ENCODE measurements around the gene DMD. TPM values are rescaled to one million over a fixed set of nuclear protein-coding genes. Genes with fewer than 3 reads are reported as not detected.
A peak's percentile ranks its signal among the peaks of the same experiment; 100 is the strongest.

DMD gene
- polyA plus RNA-seq, 3 donors, result 17.3 to 18.8 (median 18.0) TPM

DNA sequence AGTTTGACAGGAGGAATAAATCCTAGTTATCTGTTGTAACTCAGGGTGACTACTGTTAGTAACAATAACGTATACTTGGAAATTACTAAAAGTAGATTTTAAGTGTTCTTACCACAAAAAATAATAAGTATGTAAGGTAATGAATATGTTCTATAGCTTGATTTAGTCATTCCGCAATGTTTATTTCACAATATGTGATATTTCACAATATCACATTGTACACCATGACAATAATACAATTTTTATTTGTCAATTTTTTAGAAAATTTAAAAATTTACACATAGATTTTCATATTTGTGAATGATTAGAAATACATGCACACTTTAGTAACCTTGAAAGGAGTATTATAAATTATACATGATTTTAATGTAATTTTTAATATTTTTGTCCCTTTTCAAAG, 1326.8 kb downstream of the DMD start:
- DNase-seq (ENCODE audit: extremely low read depth in 1 of 11, low read depth in 9 of 11, low spot score in 4 of 11), result no peak

DNA sequence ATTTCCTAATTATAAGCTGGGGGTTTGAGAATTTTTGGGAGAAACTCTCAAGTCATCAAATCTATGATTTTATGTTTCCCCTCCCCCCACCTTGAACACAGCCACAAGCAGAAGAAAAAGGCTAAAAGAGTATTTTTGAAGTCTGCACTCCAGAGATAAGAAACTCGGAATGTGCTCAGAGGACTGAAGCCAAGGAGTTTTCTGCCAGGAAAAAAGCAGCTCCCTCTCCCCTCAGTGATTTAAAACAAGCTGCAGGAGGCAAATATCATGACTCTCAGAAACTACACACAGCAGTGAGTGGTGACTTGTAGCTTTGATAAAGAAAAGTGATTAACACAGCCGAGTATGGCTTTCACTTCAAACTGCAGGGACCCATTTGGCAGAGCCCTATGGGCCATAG, 1339.3 kb downstream of the DMD start:
- DNase-seq (ENCODE audit: extremely low read depth in 1 of 11, low read depth in 9 of 11, low spot score in 4 of 11), result peak in 3 of 11 donors; percentile 5 to 15 (median 6)

DNA sequence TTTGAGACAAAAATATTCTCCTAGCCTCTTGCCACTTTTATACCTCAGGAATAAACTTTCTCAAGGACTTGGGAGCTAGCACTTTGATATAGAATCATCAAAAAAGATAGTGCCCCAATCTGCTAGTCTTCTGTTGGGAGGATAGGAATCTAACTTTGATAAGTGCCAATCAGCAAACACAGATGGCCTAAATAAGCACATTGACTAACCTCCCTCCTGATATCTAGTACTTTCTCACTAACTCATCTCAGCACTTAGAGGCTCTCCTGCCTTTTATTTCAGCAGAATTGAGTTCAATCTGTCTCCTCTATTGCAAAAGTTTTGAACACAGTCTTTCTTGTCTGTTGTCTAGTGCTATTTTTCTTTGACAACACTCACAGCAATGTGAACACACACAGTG, 1341.1 kb downstream of the DMD start:
- no peak for DNase-seq (ENCODE audit: extremely low read depth in 1 of 11, low read depth in 9 of 11, low spot score in 4 of 11)

DNA sequence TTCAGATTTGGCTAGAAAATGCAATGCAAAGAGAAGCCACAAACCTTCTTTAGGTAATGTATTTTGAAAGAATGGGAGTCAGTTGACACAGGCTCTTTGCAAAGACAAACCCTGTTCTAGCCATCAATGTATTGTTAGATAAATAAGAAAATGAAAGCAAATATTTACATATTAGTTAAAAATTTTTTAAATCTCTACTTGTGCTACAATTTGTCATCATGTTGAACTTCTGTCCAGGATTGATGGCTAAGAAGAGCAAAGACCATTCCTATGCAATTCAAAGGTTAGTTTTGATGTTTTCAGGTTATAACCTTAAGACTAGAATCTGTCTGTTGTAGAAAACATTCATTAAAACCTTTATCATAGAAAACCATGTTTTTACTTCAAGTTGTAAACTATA, 1350.7 kb downstream of the DMD start:
- no peak for DNase-seq (ENCODE audit: extremely low read depth in 1 of 11, low read depth in 9 of 11, low spot score in 4 of 11)

DNA sequence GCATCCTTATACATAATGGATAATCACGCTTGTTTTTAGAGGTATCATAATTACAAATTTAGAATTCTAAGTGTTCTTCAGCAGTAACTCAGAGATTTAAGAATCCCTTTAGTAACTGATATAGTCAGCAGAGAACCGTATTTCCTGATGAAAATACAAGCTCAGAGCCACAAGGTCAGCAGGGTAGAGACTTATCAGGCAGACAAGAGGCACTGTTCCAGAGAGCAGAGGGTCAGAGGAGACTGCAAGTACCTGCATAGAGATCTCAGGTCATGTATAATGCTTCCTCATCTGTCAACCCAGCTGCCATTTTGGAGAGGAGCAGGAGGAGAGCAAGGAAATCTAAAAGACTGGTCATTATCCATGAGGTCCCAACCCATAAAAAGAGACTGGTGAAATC, 1352.4 kb downstream of the DMD start:
- DNase-seq (ENCODE audit: extremely low read depth in 1 of 11, low read depth in 9 of 11, low spot score in 4 of 11), result no peak

DNA sequence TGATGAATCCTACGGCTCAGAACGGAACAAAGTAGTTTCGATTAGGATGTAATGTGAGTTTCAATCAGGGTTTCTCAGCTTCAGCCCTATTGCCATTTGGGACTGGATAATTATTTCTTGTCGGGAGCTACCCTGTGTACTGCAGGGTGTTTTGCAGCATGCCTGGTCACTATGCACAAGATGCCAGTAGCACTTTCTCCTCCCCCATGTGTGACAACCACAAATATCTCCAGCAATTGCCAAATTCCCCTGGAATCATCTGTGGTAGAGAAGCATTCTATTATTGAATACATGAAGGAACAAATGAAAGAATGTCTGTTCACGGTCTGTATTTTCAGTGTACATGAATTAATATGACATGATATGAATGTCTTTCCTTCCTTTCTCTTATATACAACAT, 1356.6 kb downstream of the DMD start:
- DNase-seq (ENCODE audit: extremely low read depth in 1 of 11, low read depth in 9 of 11, low spot score in 4 of 11), result no peak

DNA sequence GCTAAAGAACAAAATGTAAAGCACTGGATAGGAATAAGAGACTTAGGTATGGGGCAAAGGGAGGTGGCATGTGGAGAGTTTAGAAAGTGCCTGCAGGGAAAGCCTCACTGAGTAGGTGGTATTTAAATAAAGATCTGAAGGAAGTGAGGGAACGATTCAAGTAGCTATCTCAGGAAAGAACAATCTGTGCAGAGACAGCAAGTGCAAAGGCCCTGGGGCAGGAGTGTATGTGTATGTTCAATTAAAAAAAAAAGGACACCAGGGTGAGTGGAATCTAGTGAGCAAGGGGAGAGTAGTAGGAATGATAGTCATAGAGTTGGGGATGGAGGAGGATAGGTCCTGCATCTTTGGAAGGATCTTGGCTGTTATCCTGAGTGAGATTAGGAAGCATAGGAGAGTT, 1359.6 kb downstream of the DMD start:
- DNase-seq (ENCODE audit: extremely low read depth in 1 of 11, low read depth in 9 of 11, low spot score in 4 of 11), result no peak

DNA sequence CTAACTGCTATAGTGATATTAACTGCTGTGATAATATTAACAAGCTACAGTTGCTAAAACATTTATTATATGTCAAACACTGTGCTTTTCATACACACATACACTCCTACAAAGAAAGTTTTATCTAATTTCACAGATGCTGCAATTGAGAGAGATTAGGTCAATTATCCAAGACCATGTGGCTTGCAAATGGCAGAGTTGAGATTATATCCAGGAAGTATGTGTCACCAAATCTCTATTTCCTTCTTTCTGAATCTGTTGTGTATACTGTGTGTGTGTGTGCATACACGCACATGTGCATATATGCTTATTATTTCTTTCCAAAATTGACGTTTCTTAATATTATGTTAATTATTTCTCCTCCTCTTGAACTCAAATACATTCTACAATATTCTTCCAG, 1363.6 kb downstream of the DMD start:
- no peak for DNase-seq (ENCODE audit: extremely low read depth in 1 of 11, low read depth in 9 of 11, low spot score in 4 of 11)

DNA sequence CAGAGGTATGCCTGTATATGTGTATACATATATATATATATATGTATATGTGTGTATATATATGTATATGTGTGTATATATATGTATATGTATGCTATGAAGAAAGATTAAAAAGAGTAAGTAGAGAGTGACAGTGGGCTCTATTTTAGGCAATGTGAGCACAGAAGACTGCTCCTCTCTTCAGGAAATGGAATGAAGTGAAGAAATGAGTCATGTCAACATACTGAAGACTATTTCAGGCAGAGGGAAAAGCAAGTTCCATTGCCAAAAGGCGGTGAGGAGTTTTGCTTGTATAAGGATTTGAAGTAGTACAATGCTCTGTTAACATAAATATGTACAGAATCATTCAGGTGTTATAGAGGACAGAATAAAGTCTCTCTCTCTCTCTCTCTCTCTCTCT, 1366.3 kb downstream of the DMD start:
- no peak for DNase-seq (ENCODE audit: extremely low read depth in 1 of 11, low read depth in 9 of 11, low spot score in 4 of 11)

DNA sequence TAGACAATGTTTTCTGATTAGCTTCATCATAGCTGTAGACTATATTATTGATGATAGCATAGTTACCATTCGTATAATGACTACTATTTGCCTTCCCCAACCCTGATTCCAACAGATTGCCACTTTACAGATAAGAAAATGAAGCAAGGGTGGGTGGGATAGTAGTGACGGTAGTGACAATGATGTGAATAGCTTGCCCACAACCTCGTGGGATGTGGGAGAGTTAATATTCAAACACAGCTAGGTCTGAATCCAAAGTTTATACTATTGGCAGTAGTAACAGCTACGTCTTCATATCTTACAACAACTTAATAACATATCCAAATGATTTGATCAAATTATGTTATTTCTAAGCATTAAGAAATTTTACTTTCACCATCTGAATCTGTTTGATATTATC, 1372.7 kb downstream of the DMD start:
- DNase-seq (ENCODE audit: extremely low read depth in 1 of 11, low read depth in 9 of 11, low spot score in 4 of 11), result no peak

DNA sequence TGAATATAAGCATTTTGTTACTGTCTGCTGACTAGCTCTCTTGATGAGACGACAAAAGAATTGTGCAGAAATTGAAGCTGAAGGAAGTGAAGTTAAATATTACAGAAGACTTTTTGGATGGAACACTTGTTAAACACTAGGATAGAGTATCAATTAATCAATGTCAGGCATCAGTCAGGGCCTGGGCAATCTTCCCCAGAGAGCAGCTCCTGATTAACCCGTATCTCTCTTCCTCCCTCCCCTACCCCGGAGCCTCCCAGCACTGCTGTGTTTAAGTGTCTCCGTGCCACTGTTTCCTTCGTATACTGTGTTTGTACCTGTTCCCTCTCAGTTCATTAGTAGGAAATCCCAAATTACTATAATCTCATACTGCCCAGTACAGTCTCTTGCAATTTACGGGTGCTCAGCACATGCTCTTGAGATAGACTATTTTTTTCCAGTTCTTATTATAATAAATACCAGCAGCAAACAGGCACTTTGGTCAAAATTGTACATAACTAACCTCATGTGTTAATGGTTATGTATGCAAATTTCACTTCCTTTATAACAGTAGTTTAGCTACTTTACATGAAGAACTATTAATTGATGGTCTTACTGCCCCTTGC, 1373.8 kb downstream of the DMD start:
- no peak for DNase-seq (ENCODE audit: extremely low read depth in 1 of 11, low read depth in 9 of 11, low spot score in 4 of 11)

DNA sequence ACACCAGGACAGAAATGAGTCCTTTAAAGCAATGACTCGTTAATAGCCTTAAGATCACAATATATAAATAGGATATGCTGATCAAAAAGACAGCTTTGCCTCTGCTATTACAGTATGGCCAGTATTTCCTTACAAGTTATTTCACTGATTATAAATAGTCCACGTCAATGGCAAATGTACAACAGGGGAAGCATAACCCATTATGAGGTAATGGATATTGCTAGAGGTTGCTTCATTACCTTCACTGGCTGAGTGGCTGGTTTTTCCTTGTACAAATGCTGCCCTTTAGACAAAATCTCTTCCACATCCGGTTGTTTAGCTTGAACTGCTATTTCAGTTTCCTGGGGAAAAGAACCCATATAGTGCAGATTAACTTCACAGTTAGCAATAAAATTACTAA, 1374.9 kb downstream of the DMD start:
- no peak for DNase-seq (ENCODE audit: extremely low read depth in 1 of 11, low read depth in 9 of 11, low spot score in 4 of 11)

DNA sequence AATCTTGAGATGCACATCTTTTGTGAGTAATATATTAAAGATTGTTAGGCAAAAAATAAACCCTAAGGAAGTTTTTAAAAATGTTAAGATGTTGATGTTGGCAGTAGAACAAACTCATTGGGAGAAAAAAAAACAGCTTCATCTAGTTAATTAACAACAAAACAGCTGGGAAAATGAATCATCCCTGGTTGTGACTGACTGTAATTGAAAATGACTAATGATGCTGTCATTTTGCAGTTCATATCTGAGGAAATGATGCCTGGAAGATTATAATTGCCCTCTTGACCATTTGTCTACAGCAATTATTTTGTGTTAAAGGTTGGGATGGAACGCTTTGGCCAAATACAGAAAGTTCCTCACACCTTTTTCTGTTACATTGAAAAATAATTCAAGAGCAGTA, 1379.1 kb downstream of the DMD start:
- DNase-seq (ENCODE audit: extremely low read depth in 1 of 11, low read depth in 9 of 11, low spot score in 4 of 11), result no peak

DNA sequence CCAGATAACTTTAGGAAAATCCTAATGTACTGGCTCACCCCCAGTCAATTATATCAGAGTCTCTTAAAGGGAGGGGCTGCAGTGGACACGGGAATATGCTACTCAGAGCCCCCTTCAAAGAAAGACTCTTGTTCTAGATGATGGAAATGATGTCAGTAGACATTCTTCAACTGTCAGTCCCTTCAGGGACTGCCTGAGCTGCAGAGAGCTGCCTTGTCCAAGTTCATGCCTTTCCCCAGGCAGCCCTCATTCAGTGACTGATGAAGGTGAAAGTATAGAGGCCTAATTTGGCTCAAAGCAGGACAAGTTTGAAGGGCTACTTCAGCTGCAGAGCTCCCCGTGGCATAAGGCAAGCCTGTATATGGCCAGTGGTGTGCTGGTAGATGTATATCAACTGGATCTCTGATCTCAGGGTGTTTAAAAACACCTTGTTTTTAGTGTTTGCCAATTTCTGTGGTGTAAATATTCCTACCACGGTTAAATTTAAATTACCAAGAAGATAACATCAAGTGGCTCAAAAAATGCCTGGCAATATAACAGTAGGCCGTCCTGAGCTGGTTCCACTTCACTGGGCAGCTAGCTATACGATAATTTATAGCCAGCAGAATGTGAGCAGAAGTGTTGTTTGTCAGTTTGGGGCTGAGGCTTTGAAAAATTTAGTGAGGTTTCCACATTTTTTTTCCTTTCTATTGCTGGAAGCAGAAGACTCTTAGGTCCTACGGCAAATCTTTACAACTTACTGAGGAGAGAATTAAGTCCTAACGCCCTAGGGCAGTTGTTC, 1390.7 kb downstream of the DMD start:
- DNase-seq (ENCODE audit: extremely low read depth in 1 of 11, low read depth in 9 of 11, low spot score in 4 of 11), result no peak

DNA sequence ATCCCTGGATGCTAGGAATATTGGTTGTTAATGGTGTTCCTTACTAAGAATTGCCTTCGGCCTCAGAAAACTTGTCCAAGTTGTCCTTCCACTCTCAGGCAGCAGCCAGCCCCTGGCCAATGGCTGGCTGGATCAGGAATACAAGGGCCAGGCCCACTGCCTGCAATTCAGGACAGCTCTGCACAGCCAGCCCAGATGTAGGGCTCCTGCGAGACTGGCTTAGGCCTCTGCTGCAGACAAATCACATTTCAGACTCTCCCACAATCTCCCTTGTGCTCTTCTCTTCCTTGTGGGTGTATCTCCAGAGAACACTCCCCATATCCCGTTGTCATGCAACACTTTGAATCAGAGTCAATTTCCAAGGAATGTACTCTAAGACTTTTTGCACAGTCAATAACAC, 1391.9 kb downstream of the DMD start:
- no peak for DNase-seq (ENCODE audit: extremely low read depth in 1 of 11, low read depth in 9 of 11, low spot score in 4 of 11)

DNA sequence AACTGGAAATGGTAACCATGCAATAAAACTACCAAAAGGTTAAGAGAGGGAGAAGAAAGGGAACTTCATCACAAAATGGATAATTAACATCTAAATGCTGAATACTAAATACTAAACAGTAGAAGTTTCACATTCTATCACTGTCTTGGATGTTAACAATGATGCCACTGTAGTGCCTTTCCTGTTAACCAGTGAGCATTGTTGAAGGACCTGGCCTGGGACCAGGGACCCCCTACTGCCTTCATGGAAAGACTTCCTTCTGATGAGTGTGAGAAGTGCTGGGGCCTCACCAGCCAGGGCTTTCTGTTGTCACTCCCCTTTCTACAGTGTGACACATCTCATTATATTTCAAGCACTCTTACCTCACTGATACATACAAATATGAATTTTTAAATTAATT, 1400.2 kb downstream of the DMD start:
- no peak for DNase-seq (ENCODE audit: extremely low read depth in 1 of 11, low read depth in 9 of 11, low spot score in 4 of 11)

DNA sequence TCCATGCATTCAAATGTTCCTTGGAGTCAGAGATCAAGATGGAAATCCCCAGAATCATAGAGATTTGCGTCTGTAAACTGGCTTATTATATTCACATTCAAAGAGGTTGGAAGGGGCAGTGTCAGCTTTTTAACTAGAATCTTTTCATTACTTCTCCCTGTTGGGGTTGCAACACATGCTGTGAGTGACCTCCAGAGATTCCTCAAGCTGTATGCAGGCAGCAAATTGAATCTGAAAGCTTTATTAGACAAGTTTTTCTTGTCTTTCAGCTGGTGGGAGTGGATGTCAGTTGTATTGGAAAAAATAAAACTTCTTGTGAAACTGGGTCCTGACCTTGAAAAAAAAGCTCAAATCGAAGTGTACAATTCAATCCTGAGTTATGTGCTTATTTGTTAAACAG, 1403.0 kb downstream of the DMD start:
- no peak for DNase-seq (ENCODE audit: extremely low read depth in 1 of 11, low read depth in 9 of 11, low spot score in 4 of 11)

DNA sequence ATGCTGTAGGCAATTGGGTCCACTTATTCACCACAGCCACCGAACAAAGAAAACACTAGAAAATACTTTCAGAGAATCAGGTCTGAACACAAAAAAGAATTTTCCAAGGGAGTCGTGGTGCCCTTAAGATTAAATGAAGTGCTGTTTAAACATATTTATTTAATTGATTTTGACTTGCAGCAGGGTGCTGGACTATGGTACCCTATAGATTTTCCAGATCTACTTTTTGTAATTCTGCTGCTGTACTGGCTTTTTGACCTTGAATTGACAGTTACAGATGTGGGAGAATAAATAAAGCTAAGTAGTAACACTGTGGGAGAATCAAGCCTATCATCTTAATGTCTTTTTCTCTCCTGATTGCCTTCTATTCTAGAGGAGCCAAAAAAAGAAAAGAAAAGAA, 1404.2 kb downstream of the DMD start:
- DNase-seq (ENCODE audit: extremely low read depth in 1 of 11, low read depth in 9 of 11, low spot score in 4 of 11), result no peak

DNA sequence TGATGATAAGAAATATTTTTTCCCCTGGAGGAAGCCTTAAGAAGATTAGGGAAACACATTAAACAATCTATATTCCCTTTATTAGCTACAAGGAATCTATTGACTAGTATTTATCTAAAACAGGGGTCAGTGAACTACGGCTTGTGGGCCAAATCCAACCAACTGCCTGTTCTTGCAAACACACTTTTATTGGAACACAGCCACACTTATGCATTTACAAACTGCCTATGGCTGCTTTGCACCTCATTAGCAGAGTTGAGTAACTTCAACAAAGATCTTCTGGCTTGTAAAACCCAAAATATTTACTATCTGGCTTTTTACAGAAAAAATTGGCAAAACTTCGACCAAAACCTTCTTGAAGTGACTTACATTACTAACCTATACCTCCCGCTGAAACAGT, 1405.6 kb downstream of the DMD start:
- no peak for DNase-seq (ENCODE audit: extremely low read depth in 1 of 11, low read depth in 9 of 11, low spot score in 4 of 11)

DNA sequence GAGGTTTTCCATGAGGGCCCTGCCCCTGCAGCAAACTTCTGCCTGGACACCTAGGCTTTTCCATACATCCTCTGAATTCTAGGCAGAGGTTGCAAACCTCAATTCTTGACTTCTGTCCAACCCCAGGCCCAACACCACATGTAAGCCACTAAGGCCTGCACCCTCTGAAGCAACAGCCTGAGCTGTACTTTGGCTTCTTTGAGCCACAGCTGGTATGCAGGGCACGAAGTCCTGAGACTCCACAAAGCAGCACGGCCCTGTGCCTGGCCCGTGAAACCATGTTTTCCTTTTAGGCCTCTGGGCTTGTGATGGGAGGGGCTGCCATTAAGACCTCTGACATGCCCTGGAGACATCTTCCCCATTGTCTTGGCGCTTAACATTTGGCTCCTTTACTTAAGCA, 1411.1 kb downstream of the DMD start:
- no peak for DNase-seq (ENCODE audit: extremely low read depth in 1 of 11, low read depth in 9 of 11, low spot score in 4 of 11)

DNA sequence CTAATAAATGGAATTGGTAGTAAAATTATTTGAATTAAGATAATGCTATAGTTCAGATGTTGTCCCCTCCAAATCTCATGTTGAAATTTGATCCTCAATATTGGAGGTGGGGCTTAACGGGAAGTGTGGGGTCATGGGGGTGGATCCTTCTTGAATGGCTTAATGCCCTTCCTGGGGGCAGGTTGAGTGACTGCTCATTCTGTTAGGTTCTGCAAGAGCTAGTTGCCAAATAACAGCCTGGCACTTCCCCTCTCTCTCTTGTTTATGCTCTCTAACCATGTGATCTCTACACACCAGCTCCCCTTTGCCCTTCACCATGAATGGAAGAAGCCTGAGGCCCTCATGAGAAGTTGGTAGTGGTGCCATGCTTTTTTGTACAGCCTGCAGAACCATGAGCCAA, 1414.7 kb downstream of the DMD start:
- no peak for DNase-seq (ENCODE audit: extremely low read depth in 1 of 11, low read depth in 9 of 11, low spot score in 4 of 11)
